ENCODE data around the gene KRTAP1-1. TPM values are rescaled to one million over a fixed set of nuclear protein-coding genes. Genes with fewer than 3 reads are reported as not detected.
"Not testable (repeated sequence)": the region's sequence is repeated elsewhere in the genome, so short reads cannot be mapped to it uniquely, and the experiment has no call there.

The KRTAP1-1 gene
- total RNA-seq, 2 donors from 2014 or later, result not detected

GRCh38 chr17:41002814-41003213 lies 38.4 kb downstream of the KRTAP1-1 start:
- no peak for DNase-seq
- H3K27ac ChIP-seq, result no peak overlapping the region
- no peaks in the 10 kb centered on the region for H3K27me3 ChIP-seq
- intact Hi-C loops (cut with DNase I), result no loop called here
- no peak overlapping the region for H3K9ac ChIP-seq (ENCODE audit: low read depth in 2 of 2, low read length in 2 of 2)
- no peaks in the 10 kb centered on the region for H3K36me3 ChIP-seq
- no peak overlapping the region for H3K4me3 ChIP-seq
- no peaks in the 10 kb centered on the region for H3K9me3 ChIP-seq
- no peaks in the 10 kb centered on the region for H3K4me1 ChIP-seq
- no peak for TF ChIP-seq CTCF (IDR thresholded peaks at IDR 0.05)

GRCh38 chr17:41001795-41002194 lies 39.5 kb downstream of the KRTAP1-1 start:
- Histone ChIP-seq H3K9ac (ENCODE audit: low read depth in 2 of 2, low read length in 2 of 2) (no peak overlapping the region), H3K4me3 (no peak overlapping the region), H3K9me3 (no peaks in the 10 kb centered on the region), H3K27ac (no peak overlapping the region), H3K4me1 (no peaks in the 10 kb centered on the region), H3K27me3 (no peaks in the 10 kb centered on the region), H3K36me3 (no peaks in the 10 kb centered on the region)
- no peak for TF ChIP-seq CTCF (IDR thresholded peaks at IDR 0.05)
- intact Hi-C loops (cut with DNase I), result no loop called here
- DNase-seq, result no peak

- H3K36me3 ChIP-seq; intact Hi-C loops (cut with DNase I); H3K4me3 ChIP-seq; H3K9me3 ChIP-seq; H3K27ac ChIP-seq; H3K27me3 ChIP-seq; H3K9ac ChIP-seq (ENCODE audit: low read depth in 2 of 2, low read length in 2 of 2); H3K4me1 ChIP-seq; DNase-seq: not testable (repeated sequence)
These were observed 41.7 kb downstream of the KRTAP1-1 start, which contains the start of gene KRTAP3-2 for GRCh38 chr17:40999563-40999962. KRTAP3-2 (minus strand) TSS chr17:40999906; CDS start chr17:40999853, 53 bp downstream.

- no peaks in the 10 kb centered on the region for H3K27me3 ChIP-seq
- no peak for TF ChIP-seq CTCF (IDR thresholded peaks at IDR 0.05)
- H3K4me1 ChIP-seq, result no peaks in the 10 kb centered on the region
- no peak overlapping the region for H3K9ac ChIP-seq (ENCODE audit: low read depth in 2 of 2, low read length in 2 of 2)
- H3K27ac ChIP-seq, result no peak overlapping the region
- H3K9me3 ChIP-seq, result no peaks in the 10 kb centered on the region
- no peaks in the 10 kb centered on the region for H3K36me3 ChIP-seq
- H3K4me3 ChIP-seq, result no peak overlapping the region
- intact Hi-C loops (cut with DNase I), result no loop called here
- no peak for DNase-seq
These were observed 43.9 kb downstream of the KRTAP1-1 start for GRCh38 chr17:40997361-40997760.

- no peak overlapping the region for H3K4me3 ChIP-seq
- no peak overlapping the region for H3K27ac ChIP-seq
- H3K9ac ChIP-seq (ENCODE audit: low read depth in 2 of 2, low read length in 2 of 2), result no peak overlapping the region
- no peaks in the 10 kb centered on the region for H3K36me3 ChIP-seq
- intact Hi-C loops (cut with DNase I), result no loop called here
- H3K9me3 ChIP-seq, result no peaks in the 10 kb centered on the region
- TF ChIP-seq CTCF (IDR thresholded peaks at IDR 0.05), result no peak
- DNase-seq, result no peak
- H3K4me1 ChIP-seq, result no peaks in the 10 kb centered on the region
- H3K27me3 ChIP-seq, result no peaks in the 10 kb centered on the region
These were observed 44.4 kb downstream of the KRTAP1-1 start for GRCh38 chr17:40996829-40997228.

- Histone ChIP-seq H3K4me3 (no peak overlapping the region), H3K27me3 (no peaks in the 10 kb centered on the region), H3K9me3 (no peaks in the 10 kb centered on the region), H3K36me3 (no peaks in the 10 kb centered on the region), H3K9ac (ENCODE audit: low read depth in 2 of 2, low read length in 2 of 2) (no peak overlapping the region), H3K4me1 (no peaks in the 10 kb centered on the region), H3K27ac (no peak overlapping the region)
- DNase-seq, result no peak
- TF ChIP-seq CTCF (IDR thresholded peaks at IDR 0.05), result no peak
- intact Hi-C loops (cut with DNase I), result no loop called here
These were observed 46.1 kb downstream of the KRTAP1-1 start for GRCh38 chr17:40995116-40995515.

Data from colonic mucosa (tissue), 4 donors.